H1 (cell line): ENCODE data around the gene RLN1. TPM values are rescaled to one million over a fixed set of nuclear protein-coding genes. Genes with fewer than 3 reads are reported as not detected.

Experiments used
- CTCF ChIA-PET: fragments of 300-600 bp; sonication (Branson Sonifier 250); formaldehyde crosslinking; loops from one replicate; lab custom pipeline; 2021; ENCODE audit not compliant: partially characterized antibody; lab: Charles Lee
- POLR2A ChIA-PET: fragments of 300-600 bp; sonication (Branson Sonifier 250); formaldehyde crosslinking; loops from one replicate; lab custom pipeline; 2021; ENCODE audit warnings: inconsistent platforms; ENCODE audit not compliant: partially characterized antibody; lab: Charles Lee
- DNase-seq, 2 experiments: peaks; one replicate each; pipeline versions ENCODE4 v3.0.0 to v3.0.0-alpha.2; 2010 to 2022; ENCODE audit warnings: low spot score in 2 of 2, low read depth in 1 of 2, mixed read lengths in 1 of 2
- FAIRE-seq: peaks from 2 replicates; lab custom pipeline; 2011; peaks lifted over from hg19 to GRCh38; lab: Jason Lieb, UNC
- H2AFZ ChIP-seq: 2 replicates; pipeline ENCODE4 v1.8.1; 2012; ENCODE audit warnings: low read length, inconsistent platforms
- H2AK5ac ChIP-seq: 2 replicates; pipeline ENCODE4 v1.6.1; 2013; ENCODE audit warnings: low read depth, low read length
- H2BK120ac ChIP-seq: replicated peaks from 2 replicates; pipeline ENCODE3; 2013; ENCODE audit warnings: low read depth, low read length, inconsistent platforms
- H2BK12ac ChIP-seq: 2 replicates; pipeline ENCODE4 v1.6.1; 2013; ENCODE audit warnings: low read depth, low read length
- H2BK15ac ChIP-seq: 2 replicates; pipeline ENCODE4 v1.6.1; 2013; ENCODE audit warnings: low read length
- H2BK20ac ChIP-seq: 2 replicates; pipeline ENCODE4 v1.6.1; 2013; ENCODE audit warnings: low read length
- H2BK5ac ChIP-seq: 2 replicates; pipeline ENCODE4 v1.6.1; 2013; ENCODE audit warnings: low read depth, low read length
- H3K14ac ChIP-seq: 2 replicates; pipeline ENCODE4 v1.6.1; 2013; ENCODE audit warnings: inconsistent platforms; ENCODE audit not compliant: insufficient read length
- H3K18ac ChIP-seq: 2 replicates; pipeline ENCODE4 v1.6.1; 2013; ENCODE audit warnings: low read length; ENCODE audit errors: extremely low read depth
- H3K23ac ChIP-seq: 2 replicates; pipeline ENCODE4 v1.6.1; 2013; ENCODE audit warnings: inconsistent platforms; ENCODE audit not compliant: insufficient read length
- H3K23me2 ChIP-seq: 2 replicates; pipeline ENCODE4 v1.6.1; 2013; ENCODE audit warnings: low read depth, low read length
- H3K27ac ChIP-seq: 2 replicates; pipeline ENCODE4 v1.6.1; 2011; ENCODE audit warnings: low read depth, low read length, inconsistent platforms
- H3K27me3 ChIP-seq, 4 experiments: replicated peaks in 1 of 4; 1 replicate in 1 of 4; 2 replicates in 3 of 4; pipeline versions ENCODE4 v1.6.1 to v1.8.1; 2011 to 2013; ENCODE audit warnings: low read length in 3 of 4, mild to moderate bottlenecking in 3 of 4, inconsistent platforms in 2 of 4, mixed read lengths in 2 of 4, moderate library complexity in 1 of 4; ENCODE audit not compliant: control insufficient read depth in 3 of 4, insufficient read depth in 3 of 4; ENCODE audit errors: extremely low read depth in 1 of 4
- H3K36me3 ChIP-seq, 4 experiments: 2 replicates each; pipeline versions ENCODE4 v1.6.1 to v1.8.1; 2011 to 2013; ENCODE audit warnings: mild to moderate bottlenecking in 4 of 4, low read length in 3 of 4, moderate library complexity in 2 of 4, control low read depth in 1 of 4, inconsistent platforms in 1 of 4; ENCODE audit not compliant: insufficient read depth in 4 of 4, control insufficient read depth in 2 of 4
- H3K4ac ChIP-seq: replicated peaks from 2 replicates; pipeline ENCODE3; 2013; ENCODE audit warnings: low read length, low read depth, mixed read lengths, inconsistent platforms; ENCODE audit not compliant: insufficient read length
- H3K4me1 ChIP-seq, 4 experiments: replicated peaks in 1 of 4; 1 replicate in 1 of 4; 2 replicates in 3 of 4; pipeline versions ENCODE4 v1.6.1 to v1.8.1; 2011 to 2013; ENCODE audit warnings: low read length in 3 of 4, inconsistent platforms in 2 of 4, mixed read lengths in 1 of 4; ENCODE audit not compliant: insufficient read depth in 4 of 4, control insufficient read depth in 3 of 4
- H3K4me2 ChIP-seq, 2 experiments: 2 replicates each; pipeline versions ENCODE4 v1.6.1 to v1.8.1; 2011 to 2013; ENCODE audit warnings: low read depth in 2 of 2, low read length in 2 of 2, control low read depth in 1 of 2, inconsistent platforms in 1 of 2, mild to moderate bottlenecking in 1 of 2; ENCODE audit not compliant: insufficient read depth in 1 of 2
- H3K4me3 ChIP-seq, 4 experiments: fragments of 200-600, 300-600 bp in 1 of 4; sonication (generic), shearing (Covaris generic), sonication (Bioruptor Twin) in 1 of 4; 2 replicates each; pipeline versions ENCODE4 v1.5.1 to v1.8.1; 2011 to 2016; ENCODE audit warnings: low read length in 4 of 4, low read depth in 3 of 4, control low read depth in 2 of 4, inconsistent platforms in 2 of 4, mild to moderate bottlenecking in 2 of 4, mixed read lengths in 1 of 4, moderate library complexity in 1 of 4; ENCODE audit not compliant: insufficient read depth in 2 of 4; ENCODE audit errors: extremely low read depth in 1 of 4
- H3K56ac ChIP-seq: replicated peaks from 2 replicates; pipeline ENCODE3; 2013; ENCODE audit warnings: low read depth, mild to moderate bottlenecking, mixed read lengths, low read length, inconsistent platforms; ENCODE audit not compliant: insufficient read length
- H3K79me1 ChIP-seq: 2 replicates; pipeline ENCODE4 v1.6.1; 2013; ENCODE audit warnings: low read depth, low read length, control low read depth
- H3K79me2 ChIP-seq, 2 experiments: 2 replicates each; pipeline versions ENCODE4 v1.6.1 to v1.8.1; 2012 to 2013; ENCODE audit warnings: low read length in 2 of 2, mild to moderate bottlenecking in 2 of 2, inconsistent platforms in 1 of 2; ENCODE audit not compliant: insufficient read depth in 2 of 2, control insufficient read depth in 1 of 2
- H3K9ac ChIP-seq, 4 experiments: replicated peaks in 1 of 4; 1 replicate in 1 of 4; 2 replicates in 3 of 4; pipeline versions ENCODE4 v1.6.1 to v1.8.1; 2011 to 2013; ENCODE audit warnings: low read depth in 3 of 4, low read length in 3 of 4, control low read depth in 2 of 4, mild to moderate bottlenecking in 2 of 4, moderate library complexity in 2 of 4, inconsistent platforms in 1 of 4; ENCODE audit errors: extremely low read depth in 1 of 4
- H3K9me3 ChIP-seq, 2 experiments: 2 replicates each; pipeline versions ENCODE4 v1.6.1 to v1.8.1; 2012 to 2013; ENCODE audit warnings: mild to moderate bottlenecking in 2 of 2, moderate library complexity in 2 of 2, control low read depth in 1 of 2, inconsistent platforms in 1 of 2, low read depth in 1 of 2, low read length in 1 of 2, mixed read lengths in 1 of 2; ENCODE audit not compliant: insufficient read depth in 2 of 2
- H4K20me1 ChIP-seq, 2 experiments: replicated peaks in 1 of 2; 2 replicates each; pipeline versions ENCODE3 to v1.8.1; 2011 to 2013; ENCODE audit warnings: inconsistent platforms in 2 of 2, low read length in 2 of 2, mild to moderate bottlenecking in 1 of 2; ENCODE audit not compliant: insufficient read depth in 2 of 2, control insufficient read depth in 1 of 2
- H4K5ac ChIP-seq: 2 replicates; pipeline ENCODE4 v1.6.1; 2013; ENCODE audit warnings: low read length, low read depth, mixed read lengths, inconsistent platforms; ENCODE audit not compliant: insufficient read length
- H4K8ac ChIP-seq: 2 replicates; pipeline ENCODE4 v1.8.0; 2013; ENCODE audit warnings: mild to moderate bottlenecking, moderate library complexity, low read length, inconsistent platforms; ENCODE audit not compliant: insufficient read depth; ENCODE audit errors: extremely low read depth
- H4K91ac ChIP-seq: replicated peaks from 2 replicates; pipeline ENCODE3; 2013; ENCODE audit warnings: low read length, mixed read lengths, inconsistent platforms; ENCODE audit not compliant: insufficient read length
- ATF2 ChIP-seq: IDR thresholded peaks from 2 replicates; pipeline ENCODE4 v1.6.1; 2012; ENCODE audit warnings: low read length, inconsistent platforms
- BCL11A ChIP-seq, 2 experiments: IDR thresholded peaks; one replicate each; pipeline ENCODE4 v1.6.1; 2011; ENCODE audit warnings: low read depth in 2 of 2, low read length in 2 of 2, mild to moderate bottlenecking in 2 of 2
- CBX8 ChIP-seq: fragments of 300-800, 300-1000 bp; sonication (generic); IDR thresholded peaks from 2 replicates; pipeline ENCODE4 v1.7.1; 2016; ENCODE audit warnings: low read depth, low read length, borderline replicate concordance
- CHD1 ChIP-seq: IDR thresholded peaks from 2 replicates; pipeline ENCODE4 v1.6.1; 2012; ENCODE audit warnings: low read depth, low read length, improper control_type of control experiment
- EP300 ChIP-seq, 2 experiments: IDR thresholded peaks; 1 replicate in 1 of 2; 2 replicates in 1 of 2; pipeline ENCODE4 v1.6.1; 2011 to 2012; ENCODE audit warnings: low read depth in 2 of 2, low read length in 2 of 2, mild to moderate bottlenecking in 2 of 2, borderline replicate concordance in 1 of 2, inconsistent platforms in 1 of 2, moderate library complexity in 1 of 2
- JUND ChIP-seq: IDR thresholded peaks from 2 replicates; pipeline ENCODE4 v1.6.1; 2011; ENCODE audit warnings: mild to moderate bottlenecking, improper control_type of control experiment, low read length
- KDM5A ChIP-seq: fragments of 200-600 bp; IDR thresholded peaks from 2 replicates; pipeline ENCODE4 v1.7.1; 2012; ENCODE audit warnings: mild to moderate bottlenecking, low read length, inconsistent platforms, mixed read lengths
- SIX5 ChIP-seq: IDR thresholded peaks from 2 replicates; pipeline ENCODE4 v1.6.1; 2011; ENCODE audit warnings: mild to moderate bottlenecking, low read depth, low read length
- SP2 ChIP-seq: IDR thresholded peaks from 2 replicates; pipeline ENCODE4 v1.6.1; 2012; ENCODE audit warnings: mild to moderate bottlenecking, low read length, inconsistent platforms
- SRF ChIP-seq: IDR thresholded peaks from 2 replicates; pipeline ENCODE4 v1.6.1; 2011; ENCODE audit warnings: mild to moderate bottlenecking, low read depth, low read length, moderate library complexity
- SUZ12 ChIP-seq: fragments of 200-600 bp; sonication (generic); IDR thresholded peaks from 2 replicates; pipeline ENCODE4 v1.6.1; 2012; ENCODE audit warnings: mild to moderate bottlenecking, inconsistent platforms, low read length, moderate library complexity, mixed read lengths
- TCF12 ChIP-seq: IDR thresholded peaks from 2 replicates; pipeline ENCODE4 v1.6.1; 2011; ENCODE audit warnings: low read depth, mild to moderate bottlenecking, low read length
- TEAD4 ChIP-seq: IDR thresholded peaks from 2 replicates; pipeline ENCODE4 v1.6.1; 2012; ENCODE audit warnings: low read depth, low read length, inconsistent platforms, mixed read lengths
- polyA plus RNA-seq, 7 experiments: library from polyadenylated mRNA; depleted of rRNA in 3 of 7; stranded (reverse) in 5 of 7; unstranded in 2 of 7; fragments of >200 nt in 5 of 7; fragments of 200-250 nt in 2 of 7; gene quantifications; 1 replicate in 5 of 7; 2 replicates in 1 of 7; 4 replicates in 1 of 7; pipeline versions ENCODE4 v1.2.1 to v1.2.3, GENCODE V29; 2011 to 2013; ENCODE audit warnings: missing spikeins in 2 of 7, mixed read lengths in 2 of 7
- total RNA-seq: library from RNA; stranded (reverse); fragmentation: NEBNext Ultra II Directional; extraction: Animal tissue kit (Norgen Biotek cat#: 25700); gene quantifications from 2 replicates; pipeline ENCODE4 v1.2.1, GENCODE V29; 2021
- TF ChIP-seq, protein P1 (sequence below): IDR thresholded peaks from 2 replicates; pipeline ENCODE4 v1.6.1; 2011; ENCODE audit warnings: low read depth, mild to moderate bottlenecking, low read length; ENCODE audit not compliant: insufficient read depth

RLN1 gene
- total and polyA plus RNA-seq, 2 of the 8 experiments (the other 6 are each of a cell fraction or from before 2014, with no cell fraction given) = 0.51 to 0.80 TPM

GRCh38 chr9:5286262-5286661, 53.4 kb downstream of the RLN1 start:
- FAIRE-seq (no peak), DNase-seq (no peak)
- Histone ChIP-seq H2BK12ac (no peak overlapping the region), H3K79me1 (no peaks in the 10 kb centered on the region), H3K9ac (no peak overlapping the region), H3K27ac (no peak overlapping the region), H2BK15ac (no peak overlapping the region), H3K4me1 (no peaks in the 10 kb centered on the region), H4K91ac (no peak overlapping the region), H3K4me3 (no peak overlapping the region), H4K20me1 (no peaks in the 10 kb centered on the region), H3K27me3 (no peaks in the 10 kb centered on the region), H3K23ac (no peak overlapping the region), H4K5ac (no peak overlapping the region), H3K4ac (no peak overlapping the region), H2AK5ac (no peak overlapping the region), H3K56ac (no peak overlapping the region), H3K4me2 (no peak overlapping the region), H3K79me2 (no peaks in the 10 kb centered on the region), H3K18ac (no peak overlapping the region), H3K14ac (no peak overlapping the region), H2BK20ac (no peak overlapping the region), H2BK5ac (no peak overlapping the region), H3K36me3 (no peaks in the 10 kb centered on the region), H2BK120ac (no peak overlapping the region), H2AFZ (no peak overlapping the region), H3K9me3 (no peaks in the 10 kb centered on the region), H3K23me2 (no peaks in the 10 kb centered on the region), H4K8ac (no peak overlapping the region)
- ChIA-PET CTCF (no interaction called here), POLR2A (no interaction called here)
- TF ChIP-seq SP2 = no peak
- TF ChIP-seq BCL11A (IDR thresholded peaks at IDR 0.05; ENCODE audit: low read depth in 2 of 2, low read length in 2 of 2) = no peak
- TF ChIP-seq SUZ12 = no peak
- TF ChIP-seq SRF = no peak
- no peak for TF ChIP-seq EP300 (IDR thresholded peaks at IDR 0.05; ENCODE audit: borderline replicate concordance in 1 of 2, low read depth in 2 of 2, low read length in 2 of 2)
- no peak for TF ChIP-seq CBX8
- TF ChIP-seq, protein P1, sequence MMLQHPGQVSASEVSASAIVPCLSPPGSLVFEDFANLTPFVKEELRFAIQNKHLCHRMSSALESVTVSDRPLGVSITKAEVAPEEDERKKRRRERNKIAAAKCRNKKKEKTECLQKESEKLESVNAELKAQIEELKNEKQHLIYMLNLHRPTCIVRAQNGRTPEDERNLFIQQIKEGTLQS = no peak
- no peak for TF ChIP-seq KDM5A
- no peak for TF ChIP-seq SIX5
- TF ChIP-seq ATF2 = no peak
- TF ChIP-seq TEAD4 = no peak
- TF ChIP-seq CHD1 = no peak
- no peak for TF ChIP-seq JUND
- TF ChIP-seq TCF12 = no peak
